ENCODE data around the gene SEC62. TPM values are rescaled to one million over a fixed set of nuclear protein-coding genes. Genes with fewer than 3 reads are reported as not detected.
A peak's percentile ranks its signal among the peaks of the same experiment; 100 is the strongest.

Gene SEC62
- total and polyA plus RNA-seq, 9 of the 15 experiments (the other 6 are each of a cell fraction or from before 2014, with no cell fraction given), result 34.5 to 152 (median 51.8) TPM

GRCh38 chr3:169945313-169945712, 21.3 kb upstream of the SEC62 start (continued):
- TF ChIP-seq CEBPG (CRISPR knock-in tag; IDR thresholded peaks at IDR 0.05) (no peak), CEBPG (tag; conservative IDR thresholded peaks at IDR 0.05 in 1 of 2, IDR thresholded peaks at IDR 0.05 in 1 of 2) (no peak; a peak in 1 of 4 replicates), ZZZ3 (IDR thresholded peaks at IDR 0.05) (no peak), ZSCAN29 (IDR thresholded peaks at IDR 0.05) (no peak), CBX1 (IDR thresholded peaks at IDR 0.05; ENCODE audit: low read depth) (no peak), TAF1 (IDR thresholded peaks at IDR 0.05; ENCODE audit: control insufficient read depth, extremely low read depth, insufficient read depth, low read length, severe bottlenecking) (no peak), ZKSCAN3 (CRISPR knock-in tag; IDR thresholded peaks at IDR 0.05) (no peak), NFYB (IDR thresholded peaks at IDR 0.05; ENCODE audit: extremely low read depth, insufficient read length) (no peak), ILF3 (IDR thresholded peaks at IDR 0.05; ENCODE audit: borderline replicate concordance) (no peak), CREB5 (CRISPR knock-in tag; IDR thresholded peaks at IDR 0.05) (no peak), LCOR (CRISPR knock-in tag; IDR thresholded peaks at IDR 0.05) (no peak), FUS (optimal IDR thresholded peaks at IDR 0.05; ENCODE audit: low read depth, low read length) (no peak), ZNF143 (CRISPR knock-in tag; IDR thresholded peaks at IDR 0.05) (no peak), ATF1 (CRISPR knock-in tag; IDR thresholded peaks at IDR 0.05) (no peak), ATF1 (tag; IDR thresholded peaks at IDR 0.05) (peak; percentile 81), TAF7 (tag; IDR thresholded peaks at IDR 0.05) (no peak), HLTF (IDR thresholded peaks at IDR 0.05) (no peak), RCOR1 (IDR thresholded peaks at IDR 0.05; ENCODE audit: borderline replicate concordance in 1 of 2, low read depth in 2 of 2, low read length in 2 of 2) (peak in 1 of 2 experiments; percentile 69; a peak in 1 of 4 replicates), ZNF324 (CRISPR knock-in tag; IDR thresholded peaks at IDR 0.05) (no peak), POU5F1 (IDR thresholded peaks at IDR 0.05; ENCODE audit: borderline replicate concordance, low read depth, low read length, partially characterized antibody) (no peak), TRIM25 (IDR thresholded peaks at IDR 0.05; ENCODE audit: borderline replicate concordance) (no peak), WHSC1 (IDR thresholded peaks at IDR 0.05; ENCODE audit: low read length) (no peak), ZNF778 (CRISPR knock-in tag; IDR thresholded peaks at IDR 0.05) (no peak), EP400 (IDR thresholded peaks at IDR 0.05) (no peak)
- TF ChIP-seq, protein P1, sequence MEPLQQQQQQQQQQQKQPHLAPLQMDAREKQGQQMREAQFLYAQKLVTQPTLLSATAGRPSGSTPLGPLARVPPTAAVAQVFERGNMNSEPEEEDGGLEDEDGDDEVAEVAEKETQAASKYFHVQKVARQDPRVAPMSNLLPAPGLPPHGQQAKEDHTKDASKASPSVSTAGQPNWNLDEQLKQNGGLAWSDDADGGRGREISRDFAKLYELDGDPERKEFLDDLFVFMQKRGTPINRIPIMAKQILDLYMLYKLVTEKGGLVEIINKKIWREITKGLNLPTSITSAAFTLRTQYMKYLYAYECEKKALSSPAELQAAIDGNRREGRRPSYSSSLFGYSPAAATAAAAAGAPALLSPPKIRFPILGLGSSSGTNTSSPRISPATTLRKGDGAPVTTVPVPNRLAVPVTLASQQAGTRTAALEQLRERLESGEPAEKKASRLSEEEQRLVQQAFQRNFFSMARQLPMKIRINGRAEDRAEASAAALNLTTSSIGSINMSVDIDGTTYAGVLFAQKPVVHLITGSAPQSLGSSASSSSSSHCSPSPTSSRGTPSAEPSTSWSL (CRISPR knock-in tag; IDR thresholded peaks at IDR 0.05; ENCODE audit: borderline replicate concordance), result no peak
- TF ChIP-seq, protein P2, sequence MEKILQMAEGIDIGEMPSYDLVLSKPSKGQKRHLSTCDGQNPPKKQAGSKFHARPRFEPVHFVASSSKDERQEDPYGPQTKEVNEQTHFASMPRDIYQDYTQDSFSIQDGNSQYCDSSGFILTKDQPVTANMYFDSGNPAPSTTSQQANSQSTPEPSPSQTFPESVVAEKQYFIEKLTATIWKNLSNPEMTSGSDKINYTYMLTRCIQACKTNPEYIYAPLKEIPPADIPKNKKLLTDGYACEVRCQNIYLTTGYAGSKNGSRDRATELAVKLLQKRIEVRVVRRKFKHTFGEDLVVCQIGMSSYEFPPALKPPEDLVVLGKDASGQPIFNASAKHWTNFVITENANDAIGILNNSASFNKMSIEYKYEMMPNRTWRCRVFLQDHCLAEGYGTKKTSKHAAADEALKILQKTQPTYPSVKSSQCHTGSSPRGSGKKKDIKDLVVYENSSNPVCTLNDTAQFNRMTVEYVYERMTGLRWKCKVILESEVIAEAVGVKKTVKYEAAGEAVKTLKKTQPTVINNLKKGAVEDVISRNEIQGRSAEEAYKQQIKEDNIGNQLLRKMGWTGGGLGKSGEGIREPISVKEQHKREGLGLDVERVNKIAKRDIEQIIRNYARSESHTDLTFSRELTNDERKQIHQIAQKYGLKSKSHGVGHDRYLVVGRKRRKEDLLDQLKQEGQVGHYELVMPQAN (IDR thresholded peaks at IDR 0.05; ENCODE audit: borderline replicate concordance), result no peak
